Measurements from ENCODE around the gene PIK3R3.

DNA sequence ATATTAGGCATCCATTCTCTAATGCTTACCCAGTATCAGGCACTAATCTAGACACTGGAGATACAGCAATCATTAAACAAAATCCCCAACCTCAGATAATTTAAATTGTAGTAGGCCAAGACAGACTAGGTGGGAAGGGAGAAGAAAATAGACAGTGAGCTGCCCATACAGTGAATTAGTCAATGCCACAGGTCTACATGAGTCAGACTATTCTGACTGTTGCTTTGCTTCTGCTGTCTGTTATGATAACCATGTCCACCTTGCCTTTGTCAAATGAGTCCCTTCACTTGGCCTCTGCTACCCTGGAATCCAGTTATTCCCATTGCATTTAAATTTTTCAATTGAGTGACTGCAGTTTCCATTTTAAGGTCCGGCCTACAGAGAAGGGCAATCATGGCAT lies 59.5 kb downstream of the PIK3R3 start:
- TF ChIP-seq, protein P1, sequence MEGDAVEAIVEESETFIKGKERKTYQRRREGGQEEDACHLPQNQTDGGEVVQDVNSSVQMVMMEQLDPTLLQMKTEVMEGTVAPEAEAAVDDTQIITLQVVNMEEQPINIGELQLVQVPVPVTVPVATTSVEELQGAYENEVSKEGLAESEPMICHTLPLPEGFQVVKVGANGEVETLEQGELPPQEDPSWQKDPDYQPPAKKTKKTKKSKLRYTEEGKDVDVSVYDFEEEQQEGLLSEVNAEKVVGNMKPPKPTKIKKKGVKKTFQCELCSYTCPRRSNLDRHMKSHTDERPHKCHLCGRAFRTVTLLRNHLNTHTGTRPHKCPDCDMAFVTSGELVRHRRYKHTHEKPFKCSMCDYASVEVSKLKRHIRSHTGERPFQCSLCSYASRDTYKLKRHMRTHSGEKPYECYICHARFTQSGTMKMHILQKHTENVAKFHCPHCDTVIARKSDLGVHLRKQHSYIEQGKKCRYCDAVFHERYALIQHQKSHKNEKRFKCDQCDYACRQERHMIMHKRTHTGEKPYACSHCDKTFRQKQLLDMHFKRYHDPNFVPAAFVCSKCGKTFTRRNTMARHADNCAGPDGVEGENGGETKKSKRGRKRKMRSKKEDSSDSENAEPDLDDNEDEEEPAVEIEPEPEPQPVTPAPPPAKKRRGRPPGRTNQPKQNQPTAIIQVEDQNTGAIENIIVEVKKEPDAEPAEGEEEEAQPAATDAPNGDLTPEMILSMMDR (IDR thresholded peaks at IDR 0.05) = no peak
- no peak for TF ChIP-seq RELA (CRISPR knock-in tag; IDR thresholded peaks at IDR 0.05; ENCODE audit: borderline replicate concordance)
- no peak for TF ChIP-seq EMX1 (CRISPR knock-in tag; IDR thresholded peaks at IDR 0.05)
- TF ChIP-seq FOXJ3 (CRISPR knock-in tag; IDR thresholded peaks at IDR 0.05; ENCODE audit: borderline replicate concordance) = no peak
- no peak for TF ChIP-seq NR2C2 (CRISPR knock-in tag; IDR thresholded peaks at IDR 0.05)
- no peak for TF ChIP-seq ESRRA (CRISPR knock-in tag; IDR thresholded peaks at IDR 0.05; ENCODE audit: borderline replicate concordance)

Measured in WTC11 (cell line).